Stimulated activated CD4-positive, alpha-beta T cell treated with anti-CD3 and anti-CD28 coated beads, Interleukin-2, amount 100 ng/mL, for 4 hours (primary cell): ENCODE measurements around the gene QDPR.
"Not testable (repeated sequence)": the region's sequence is repeated elsewhere in the genome, so short reads cannot be mapped to it uniquely, and the experiment has no call there.

Source experiments
- DNase-seq: peaks from one replicate; pipeline ENCODE4 v3.0.0-alpha.2; 2020; ENCODE audit warnings: low read depth

QDPR gene

DNA sequence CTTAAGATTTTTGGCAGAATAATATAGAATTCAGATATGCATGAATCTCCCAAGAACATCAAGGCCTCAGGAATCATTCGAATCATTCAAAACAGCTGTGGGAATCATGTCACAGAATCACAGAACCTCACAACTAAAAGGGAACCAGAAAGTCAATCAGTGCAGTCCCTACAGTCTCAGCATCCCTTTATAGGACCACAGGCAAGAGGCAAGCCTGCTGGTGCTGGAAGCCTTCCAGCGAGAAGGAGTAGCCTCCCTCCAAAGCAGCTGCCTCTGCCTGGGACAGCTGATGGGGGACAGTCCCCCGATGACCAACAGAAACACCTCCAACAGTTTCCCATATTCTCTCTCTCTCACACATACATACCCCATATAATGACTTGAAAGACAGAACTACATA is 20.7 kb downstream of the QDPR start:
- DNase-seq: no peak

DNA sequence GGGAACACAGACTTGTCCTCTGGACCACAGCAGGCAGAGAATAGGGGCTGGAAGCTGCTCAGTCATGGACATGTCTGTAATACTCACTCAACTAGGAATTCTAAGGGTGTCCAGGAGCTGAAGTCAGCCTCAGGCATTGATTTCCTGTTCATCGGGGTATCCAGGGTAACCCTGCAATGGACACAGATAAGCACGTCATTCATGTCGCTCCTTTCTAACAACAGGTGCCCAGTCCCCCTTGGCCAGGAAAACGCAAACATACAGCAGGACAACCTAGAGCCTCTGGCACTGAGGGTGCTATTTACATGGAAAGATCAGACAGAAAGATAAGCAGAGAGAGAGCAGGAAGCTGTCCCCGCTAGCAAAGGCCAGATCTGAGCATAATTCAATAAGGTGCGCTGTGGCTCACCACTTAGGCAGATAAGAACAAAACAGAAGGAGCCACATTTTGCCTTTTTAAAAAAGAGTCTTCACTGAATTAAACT is 21.3 kb downstream of the QDPR start:
- no peak for DNase-seq

DNA sequence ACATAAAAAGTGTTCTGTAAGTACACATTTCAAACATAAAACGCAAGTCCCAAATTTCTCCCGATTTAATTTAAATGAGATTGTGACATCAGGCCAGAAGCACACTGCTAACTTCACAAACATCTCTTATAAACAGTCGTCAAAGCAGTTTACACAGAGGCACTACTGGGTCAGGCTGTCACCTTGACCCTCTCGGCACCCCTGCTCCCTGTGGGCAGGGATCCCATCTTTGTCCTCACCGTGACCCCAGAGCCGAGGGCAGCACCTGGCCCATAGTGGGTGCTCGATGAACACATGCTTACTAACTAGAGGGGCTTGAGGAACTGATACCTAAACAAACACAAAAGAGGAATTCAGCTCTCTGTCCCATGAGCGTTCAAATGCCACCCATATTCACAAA is 22.2 kb downstream of the QDPR start:
- DNase-seq: no peak

DNA sequence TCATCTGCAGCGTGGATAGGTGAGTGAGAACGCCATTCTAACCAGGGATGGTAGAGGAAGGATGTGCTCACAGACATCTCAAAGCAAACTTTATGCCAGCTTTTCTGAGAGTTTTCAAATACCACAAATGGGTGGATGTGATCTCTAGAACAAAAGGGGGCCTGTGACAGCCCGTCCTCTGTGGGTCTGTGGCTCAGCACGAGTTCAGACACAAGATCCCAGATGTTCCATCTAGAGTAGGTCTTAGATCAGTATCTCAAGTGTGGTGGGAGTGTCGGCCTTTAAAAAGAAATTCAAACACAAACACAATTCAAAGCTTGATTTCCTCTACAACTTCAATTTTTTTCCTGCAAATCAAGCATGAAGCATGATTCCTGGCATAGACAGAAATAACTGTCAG is 22.8 kb downstream of the QDPR start:
- DNase-seq: no peak

- DNase-seq: no peak
Observed at GRCh38 chr4:17482716-17483115, 29.2 kb downstream of the QDPR start.

DNA sequence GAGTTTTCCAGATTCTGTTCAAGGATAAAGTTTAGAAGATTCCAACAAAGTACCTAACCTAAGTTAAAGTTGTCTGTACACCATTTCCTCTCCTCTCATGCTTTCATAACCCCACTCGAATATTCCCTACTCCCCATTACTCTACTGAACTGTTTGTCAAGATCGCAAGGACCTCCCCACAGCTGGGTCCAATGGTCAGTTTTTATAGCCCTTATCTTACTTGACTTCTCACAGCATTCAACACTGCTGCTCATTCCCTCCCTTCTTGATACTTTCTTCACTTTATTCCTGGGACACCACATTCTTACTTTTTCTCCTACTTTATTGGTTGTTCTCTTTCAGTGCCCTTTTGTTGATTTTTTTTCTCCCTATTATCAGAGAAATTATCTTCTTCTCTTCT is 30.9 kb downstream of the QDPR start:
- no peak for DNase-seq

- no peak for DNase-seq
Observed at GRCh38 chr4:17480210-17480927, 31.5 kb downstream of the QDPR start.

DNA sequence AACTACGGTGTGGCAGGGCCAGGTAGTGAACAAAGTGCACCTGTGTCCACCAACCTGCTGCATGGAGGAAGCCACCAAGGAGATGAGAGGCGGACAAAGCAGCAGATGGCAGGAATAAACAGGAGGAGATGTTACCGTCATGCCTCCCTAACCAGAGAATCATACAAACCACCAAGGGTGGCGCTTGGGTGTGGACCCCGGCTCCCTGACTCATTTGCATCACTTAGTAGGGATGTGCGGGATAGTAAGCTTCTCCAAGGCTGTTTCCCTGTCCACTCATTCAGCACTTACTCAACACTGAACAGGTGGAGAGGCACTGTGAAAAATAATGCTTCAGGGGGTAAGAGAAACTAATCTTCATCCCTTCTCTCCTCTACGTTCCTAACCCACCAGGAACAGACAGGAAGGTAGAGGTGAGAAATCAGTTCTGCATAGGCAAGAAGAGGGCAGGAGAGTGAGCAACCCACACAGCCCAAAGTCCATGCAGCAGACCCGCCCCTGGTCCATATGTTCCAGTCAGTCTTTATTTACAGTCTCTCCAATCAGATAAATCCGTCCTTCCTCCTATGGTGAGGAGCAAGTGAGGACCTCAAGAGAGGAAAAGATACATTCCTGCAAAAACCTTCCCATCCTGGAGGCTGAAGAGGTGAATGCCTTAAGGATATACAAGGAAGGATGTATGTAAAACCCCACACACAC is 34.0 kb downstream of the QDPR start:
- DNase-seq: no peak

GRCh38 chr4:17476853-17477252 is 35.0 kb downstream of the QDPR start:
- DNase-seq: no peak

- DNase-seq: no peak
Observed at GRCh38 chr4:17475481-17475880, 36.4 kb downstream of the QDPR start.

- DNase-seq: no peak
Observed at GRCh38 chr4:17469931-17470674, 41.8 kb downstream of the QDPR start.

DNA sequence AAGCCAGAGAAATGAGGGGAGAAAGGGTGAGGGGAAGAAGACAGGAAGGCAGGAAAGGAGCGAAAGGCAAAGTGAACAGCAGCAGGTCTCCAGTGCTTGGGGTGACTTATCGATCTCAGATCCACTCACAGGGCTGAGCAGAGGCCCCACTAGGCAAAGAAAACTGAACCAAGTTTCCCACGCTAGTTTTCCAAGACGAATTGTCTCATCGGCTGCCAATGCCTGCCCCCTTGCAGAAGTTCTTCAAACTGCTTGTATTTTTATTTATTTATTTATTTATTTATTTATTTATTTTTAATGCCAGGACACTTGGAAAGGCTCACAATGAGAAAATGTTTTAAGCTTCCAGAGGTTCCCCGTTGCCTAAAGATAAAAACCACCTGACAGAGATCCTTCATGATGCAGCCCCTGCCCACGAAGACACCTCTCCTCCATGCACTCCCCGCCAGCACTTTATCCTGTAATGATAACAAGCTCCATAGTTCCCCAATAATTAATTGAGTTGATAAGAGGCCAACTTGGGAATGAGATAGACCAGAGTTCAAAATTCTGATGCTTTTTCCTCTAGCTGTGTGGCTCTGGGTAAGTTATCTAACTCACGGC is 43.2 kb downstream of the QDPR start:
- no peak for DNase-seq

GRCh38 chr4:17463606-17464005 is 48.3 kb downstream of the QDPR start:
- DNase-seq: no peak

GRCh38 chr4:17450269-17450804 is 61.6 kb downstream of the QDPR start:
- no peak for DNase-seq

DNA sequence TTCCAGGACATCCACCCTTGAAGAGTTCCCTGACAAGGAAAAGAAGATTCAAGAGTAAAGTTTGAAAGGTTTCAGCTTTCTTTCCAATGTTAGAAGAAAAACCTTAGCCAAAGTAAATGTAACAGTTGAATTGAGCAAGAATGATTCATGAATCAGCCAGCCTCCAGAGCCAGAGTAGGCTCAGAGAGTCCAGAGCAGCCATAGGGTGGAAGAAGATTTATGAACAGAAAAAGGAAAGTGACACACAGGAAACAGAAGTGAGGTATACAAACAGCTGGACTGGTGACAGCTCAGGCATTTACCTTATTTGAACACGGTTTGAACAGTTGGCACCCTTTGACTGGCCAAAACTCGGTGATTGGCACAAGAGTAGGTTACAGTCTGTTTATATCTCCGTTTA is 63.2 kb downstream of the QDPR start:
- DNase-seq: no peak

GRCh38 chr4:17447675-17448298 is 64.1 kb downstream of the QDPR start:
- peak; percentile 35 for DNase-seq

- no peak for DNase-seq
Observed at GRCh38 chr4:17447056-17447455, 64.8 kb downstream of the QDPR start.

DNA sequence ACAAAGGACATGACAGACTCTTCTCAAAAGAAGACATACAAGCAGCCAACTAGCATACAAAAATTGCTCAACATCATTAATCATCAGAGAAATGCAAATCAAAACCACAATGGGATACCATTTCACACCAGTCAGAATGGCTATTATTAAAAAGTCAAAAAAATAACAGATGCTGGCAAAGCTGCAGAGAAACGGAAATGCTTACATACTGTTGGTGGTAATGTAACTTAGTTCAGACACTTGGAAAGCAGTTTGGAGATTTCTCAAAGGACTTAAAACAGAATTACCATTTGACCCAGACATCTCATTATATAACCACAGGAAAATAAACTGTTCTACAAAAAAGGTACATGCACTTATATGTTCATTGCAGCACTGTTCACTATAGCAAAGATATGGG is 69.4 kb downstream of the QDPR start:
- not testable (repeated sequence) for DNase-seq

GRCh38 chr4:17437396-17437795 is 74.5 kb downstream of the QDPR start:
- no peak for DNase-seq

- DNase-seq: no peak
Observed at GRCh38 chr4:17436750-17437090, 75.2 kb downstream of the QDPR start.
